Tibial nerve (tissue), 4 donors: ENCODE results near the gene SUDS3.

ENCODE experiments used
- CTCF ChIP-seq, 5 experiments: fragments of 200-600 bp in 3 of 5; fragments of 450-650 bp in 2 of 5; sonication (generic) in 3 of 5; IDR thresholded peaks; one replicate each; pipeline ENCODE4 v1.5.1; 2016 to 2019; ENCODE audit warnings: antibody characterized with exemption in 5 of 5, mild to moderate bottlenecking in 3 of 5, moderate library complexity in 2 of 5
- EP300 ChIP-seq, 2 donors: sonication (generic); formaldehyde crosslinking; IDR thresholded peaks; one replicate each; pipeline ENCODE4 v1.6.1; 2017; ENCODE audit warnings: antibody characterized with exemption in 2 of 2, mild to moderate bottlenecking in 1 of 2
- POLR2A ChIP-seq, 2 donors: fragments of 450-650 bp; IDR thresholded peaks; one replicate each; pipeline ENCODE4 v1.6.1; 2017; ENCODE audit warnings: antibody characterized with exemption in 2 of 2, mild to moderate bottlenecking in 2 of 2, moderate library complexity in 2 of 2

- peak; percentile 58 to 74 (median 62) for TF ChIP-seq CTCF (IDR thresholded peaks at IDR 0.05)
- no peak for TF ChIP-seq EP300 (IDR thresholded peaks at IDR 0.05)
- TF ChIP-seq POLR2A (IDR thresholded peaks at IDR 0.05) = no peak
Measured at GRCh38 chr12:118404876-118405521, 28.6 kb downstream of the SUDS3 start.
